ENCODE measurements around the gene B4GALT1. TPM values are rescaled to one million over a fixed set of nuclear protein-coding genes. Genes with fewer than 3 reads are reported as not detected.

Gene B4GALT1
- total and polyA plus RNA-seq, 4 donors: 27.2 to 130 (median 86.2) TPM

GRCh38 chr9:33164138-33164809 lies 2.9 kb downstream of the B4GALT1 start:
- TF ChIP-seq CTCF (IDR thresholded peaks at IDR 0.05; ENCODE audit: control extremely low read depth, extremely low read depth): no peak
- H3K9me3 ChIP-seq (ENCODE audit: control insufficient read depth in 4 of 4, insufficient read depth in 3 of 4, low read length in 3 of 4): no peaks in the 10 kb centered on the region
- DNase-seq (peak in 1 of 3 donors; percentile 27), ATAC-seq (ENCODE audit: insufficient read depth, low FRiP score) (no peak)
- peaks cover 0 to 6% (median 0%) of the 10 kb centered on the region in 4 donors for H3K36me3 ChIP-seq (ENCODE audit: control insufficient read depth in 4 of 4, insufficient read depth in 4 of 4, low read length in 4 of 4)
- H3K27me3 ChIP-seq (ENCODE audit: control insufficient read depth in 3 of 3, insufficient read depth in 3 of 3, low read length in 2 of 3): no peaks in the 10 kb centered on the region
- H3K9ac ChIP-seq (ENCODE audit: insufficient read depth in 1 of 2, low read length in 2 of 2): peak overlapping the region in 1 of 2 donors; percentile 11
- H3K27ac ChIP-seq (ENCODE audit: low read depth in 1 of 2, low read length in 1 of 2): peak overlapping the region; percentile 79 to 100
- 27 to 32% methylated on average over 11 of the region's 11 CpGs for WGBS, 2 donors
- H3K4me1 ChIP-seq (ENCODE audit: control insufficient read depth in 5 of 5, insufficient read depth in 5 of 5, low read length in 5 of 5): peaks cover 37 to 75% (median 49%) of the 10 kb centered on the region in 5 donors
- peak overlapping the region; percentile 27 for H3K4me3 ChIP-seq

GRCh38 chr9:33163433-33164137 lies 3.6 kb downstream of the B4GALT1 start:
- ATAC-seq (ENCODE audit: insufficient read depth, low FRiP score) (no peak), DNase-seq (no peak)
- TF ChIP-seq CTCF (IDR thresholded peaks at IDR 0.05; ENCODE audit: control extremely low read depth, extremely low read depth): no peak
- H3K9me3 ChIP-seq (ENCODE audit: control insufficient read depth in 4 of 4, insufficient read depth in 3 of 4, low read length in 3 of 4): no peaks in the 10 kb centered on the region
- H3K4me1 ChIP-seq (ENCODE audit: control insufficient read depth in 5 of 5, insufficient read depth in 5 of 5, low read length in 5 of 5): peaks cover 43 to 82% (median 56%) of the 10 kb centered on the region in 5 donors
- no peaks in the 10 kb centered on the region for H3K27me3 ChIP-seq (ENCODE audit: control insufficient read depth in 3 of 3, insufficient read depth in 3 of 3, low read length in 2 of 3)
- 77 to 92% methylated on average over 8 of the region's 8 CpGs for WGBS, 2 donors
- peak overlapping the region; percentile 79 to 100 for H3K27ac ChIP-seq (ENCODE audit: low read depth in 1 of 2, low read length in 1 of 2)
- H3K4me3 ChIP-seq: peak overlapping the region; percentile 9
- peaks cover 0 to 6% (median 0%) of the 10 kb centered on the region in 4 donors for H3K36me3 ChIP-seq (ENCODE audit: control insufficient read depth in 4 of 4, insufficient read depth in 4 of 4, low read length in 4 of 4)
- H3K9ac ChIP-seq (ENCODE audit: insufficient read depth in 1 of 2, low read length in 2 of 2): peak overlapping the region in 1 of 2 donors; percentile 9

GRCh38 chr9:33162721-33163311 lies 4.3 kb downstream of the B4GALT1 start:
- H3K36me3 ChIP-seq (ENCODE audit: control insufficient read depth in 4 of 4, insufficient read depth in 4 of 4, low read length in 4 of 4): peaks cover 0 to 6% (median 0%) of the 10 kb centered on the region in 4 donors
- no peak for ATAC-seq (ENCODE audit: insufficient read depth, low FRiP score)
- 50 to 60% methylated on average over 9 of the region's 9 CpGs for WGBS, 2 donors
- peak overlapping the region; percentile 11 to 13 for H3K9ac ChIP-seq (ENCODE audit: insufficient read depth in 1 of 2, low read length in 2 of 2)
- H3K27me3 ChIP-seq (ENCODE audit: control insufficient read depth in 3 of 3, insufficient read depth in 3 of 3, low read length in 2 of 3): no peaks in the 10 kb centered on the region
- peaks cover 45 to 85% (median 63%) of the 10 kb centered on the region in 5 donors for H3K4me1 ChIP-seq (ENCODE audit: control insufficient read depth in 5 of 5, insufficient read depth in 5 of 5, low read length in 5 of 5)
- DNase-seq: peak in 1 of 3 donors; percentile 38
- H3K9me3 ChIP-seq (ENCODE audit: control insufficient read depth in 4 of 4, insufficient read depth in 3 of 4, low read length in 3 of 4): no peaks in the 10 kb centered on the region
- TF ChIP-seq CTCF (IDR thresholded peaks at IDR 0.05; ENCODE audit: control extremely low read depth, extremely low read depth): no peak
- no peak overlapping the region for H3K4me3 ChIP-seq
- H3K27ac ChIP-seq (ENCODE audit: low read depth in 1 of 2, low read length in 1 of 2): peak overlapping the region; percentile 93 to 100
